HS-5 (cell line): ENCODE data around the gene ZNF333.
A peak's percentile ranks its signal among the peaks of the same experiment; 100 is the strongest.

Experiments used
- DNase-seq: peaks from one replicate; pipeline ENCODE4 v3.0.0-alpha.2; 2012; ENCODE audit warnings: low read depth

ZNF333 gene

GRCh38 chr19:14689598-14690503 is at the start of gene ZNF333:
Gene ZNF333 (plus strand): TSS chr19:14690048. CDS start chr19:14693492, 3,444 bp downstream.
- DNase-seq = peak; percentile 83

GRCh38 chr19:14648506-14648905 is 41.3 kb upstream of the ZNF333 start:
- no peak for DNase-seq

- DNase-seq = no peak
Measured at GRCh38 chr19:14649020-14649419, 40.8 kb upstream of the ZNF333 start.

- no peak for DNase-seq
Measured at GRCh38 chr19:14650161-14650560, 39.7 kb upstream of the ZNF333 start.

GRCh38 chr19:14654786-14655560 is 34.9 kb upstream of the ZNF333 start:
- DNase-seq = no peak

- DNase-seq = no peak
Measured at GRCh38 chr19:14655726-14656125, 34.1 kb upstream of the ZNF333 start.

- no peak for DNase-seq
Measured at GRCh38 chr19:14659874-14660489, 29.9 kb upstream of the ZNF333 start.

- no peak for DNase-seq
Measured at GRCh38 chr19:14661372-14661924, 28.4 kb upstream of the ZNF333 start.

- no peak for DNase-seq
Measured at GRCh38 chr19:14669940-14670339, 19.9 kb upstream of the ZNF333 start.

- DNase-seq = no peak
Measured at GRCh38 chr19:14670408-14670807, 19.4 kb upstream of the ZNF333 start.

- DNase-seq = no peak
Measured at GRCh38 chr19:14672188-14672872, 17.5 kb upstream of the ZNF333 start.

GRCh38 chr19:14673088-14673487 is 16.8 kb upstream of the ZNF333 start:
- no peak for DNase-seq

GRCh38 chr19:14674764-14675163 is 15.1 kb upstream of the ZNF333 start, which contains the start of gene ADGRE3:
Gene ADGRE3 (minus strand): TSS chr19:14674844. CDS start chr19:14674770, 74 bp downstream.
- no peak for DNase-seq

GRCh38 chr19:14676762-14677161 is 13.1 kb upstream of the ZNF333 start:
- no peak for DNase-seq

- no peak for DNase-seq
Measured at GRCh38 chr19:14677464-14677863, 12.4 kb upstream of the ZNF333 start.

- DNase-seq = no peak
Measured at GRCh38 chr19:14678199-14678598, 11.6 kb upstream of the ZNF333 start.

GRCh38 chr19:14682084-14682483 is 7.8 kb upstream of the ZNF333 start:
- no peak for DNase-seq

GRCh38 chr19:14683439-14683838 is 6.4 kb upstream of the ZNF333 start:
- no peak for DNase-seq

GRCh38 chr19:14686411-14686810 is 3.4 kb upstream of the ZNF333 start:
- DNase-seq = no peak

GRCh38 chr19:14694641-14695266 is 4.9 kb downstream of the ZNF333 start:
- DNase-seq = no peak

GRCh38 chr19:14695471-14695870 is 5.6 kb downstream of the ZNF333 start:
- no peak for DNase-seq
